GM19025 (cell line): ENCODE results near the gene CRYGB.
"Not testable (repeated sequence)": the region's sequence is repeated elsewhere in the genome, so short reads cannot be mapped to it uniquely, and the experiment has no call there.

Experiments
- ATAC-seq: cut with Tn5 transposase; IDR thresholded peaks from one replicate; pipeline ENCODE4 v1.9.1; 2021; ENCODE audit warnings: mild to moderate bottlenecking, low read depth, moderate library complexity; ENCODE audit not compliant: unreplicated experiment

Gene CRYGB

DNA sequence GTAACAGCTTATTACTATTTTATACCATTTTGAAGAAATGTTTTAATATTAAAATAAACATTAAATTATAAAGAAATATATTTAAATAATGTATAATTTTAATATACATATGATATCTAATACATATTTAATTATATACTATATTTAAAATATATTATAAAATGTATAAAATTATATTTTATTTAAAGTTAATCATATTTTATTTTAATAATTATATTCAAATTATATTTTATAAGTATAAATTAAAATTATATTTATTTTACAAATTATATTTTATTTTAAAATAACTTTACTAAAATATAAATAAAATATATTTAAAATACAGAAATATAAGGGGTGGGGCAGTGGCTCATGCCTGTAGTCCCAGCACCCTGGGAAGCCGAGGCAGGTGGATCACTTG is 23.7 kb downstream of the CRYGB start:
- ATAC-seq, result no peak

DNA sequence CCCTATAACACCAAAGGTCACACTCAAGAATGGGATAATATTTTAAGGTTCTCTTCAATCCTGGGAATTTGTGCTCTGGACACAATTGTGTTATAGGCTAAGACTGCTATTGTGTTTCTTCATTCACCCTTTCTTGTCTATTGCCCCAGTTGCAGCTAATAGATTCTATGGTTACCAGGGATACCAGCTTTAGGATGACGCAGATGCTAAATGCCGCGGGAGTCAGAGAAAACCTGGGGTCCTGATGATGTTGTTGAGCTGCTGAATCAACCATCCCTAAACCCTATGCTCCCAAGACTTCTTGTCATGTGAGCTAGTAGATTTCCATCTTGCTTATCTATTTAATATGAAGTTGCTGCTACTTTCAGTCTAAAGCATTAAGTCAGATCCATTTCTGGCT is 27.0 kb downstream of the CRYGB start:
- no peak for ATAC-seq

GRCh38 chr2:208117390-208117789 is 28.6 kb downstream of the CRYGB start:
- ATAC-seq, result not testable (repeated sequence)

- ATAC-seq, result no peak
These were observed 33.0 kb downstream of the CRYGB start for GRCh38 chr2:208112969-208113368.

- ATAC-seq, result not testable (repeated sequence)
These were observed 33.6 kb downstream of the CRYGB start for GRCh38 chr2:208112273-208112745.

DNA sequence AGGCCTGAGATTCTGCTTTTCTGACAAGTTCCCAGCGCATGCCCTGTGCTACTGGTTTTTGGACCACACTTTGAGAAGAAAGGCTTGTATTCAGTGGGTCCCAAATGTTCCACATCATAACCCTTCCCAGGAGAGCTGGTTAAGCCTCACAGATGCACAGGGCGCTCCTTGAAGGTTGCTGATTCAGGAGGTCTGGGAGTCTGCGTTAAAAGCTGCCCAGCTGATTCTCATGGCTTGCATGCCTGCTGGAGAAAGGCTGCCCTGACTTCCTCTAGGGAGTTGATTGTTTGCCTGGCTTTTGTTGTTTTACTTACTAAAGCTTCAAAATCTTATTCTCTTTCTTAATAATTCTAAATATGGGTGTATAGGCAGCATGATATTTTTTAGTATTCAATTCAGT is 42.3 kb downstream of the CRYGB start:
- ATAC-seq, result no peak

GRCh38 chr2:208101716-208102631 is 44.0 kb downstream of the CRYGB start:
- no peak for ATAC-seq

DNA sequence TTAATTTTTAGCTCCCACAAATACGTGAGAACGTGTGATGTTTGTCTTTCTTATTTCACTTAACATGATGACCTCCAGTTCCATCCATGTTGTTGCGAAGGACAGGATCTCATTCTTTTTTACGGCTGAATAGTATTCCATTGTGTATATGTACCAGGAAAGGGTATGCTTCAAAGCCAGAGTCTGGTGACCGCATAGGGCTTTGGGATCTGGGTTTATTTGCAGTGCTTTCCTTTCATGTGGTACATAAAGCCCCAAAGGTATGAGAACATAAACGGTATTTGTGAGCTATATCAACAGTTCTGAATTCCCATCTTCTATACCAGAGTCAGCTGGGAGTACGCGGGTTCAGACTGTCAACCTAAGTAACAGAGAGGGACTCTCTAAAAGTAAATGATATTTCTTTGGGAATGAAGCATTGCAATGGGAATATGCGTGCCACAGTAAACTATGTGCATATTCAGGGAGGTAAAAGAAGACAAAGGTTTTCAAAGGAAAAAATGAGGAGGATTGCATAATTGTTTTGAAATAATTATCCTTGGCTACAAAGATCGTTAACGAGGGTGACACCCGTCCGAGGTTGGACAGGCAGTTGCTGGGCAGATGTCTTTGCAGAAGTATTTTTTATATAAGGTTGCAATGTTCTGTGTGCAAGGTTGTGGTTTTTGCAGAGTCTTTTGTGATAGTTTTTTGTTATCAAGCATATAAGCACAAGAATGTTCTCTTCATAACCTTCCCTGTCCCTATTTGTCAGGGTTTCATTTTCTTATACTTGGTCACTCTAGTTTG is 46.1 kb downstream of the CRYGB start:
- no peak for ATAC-seq

DNA sequence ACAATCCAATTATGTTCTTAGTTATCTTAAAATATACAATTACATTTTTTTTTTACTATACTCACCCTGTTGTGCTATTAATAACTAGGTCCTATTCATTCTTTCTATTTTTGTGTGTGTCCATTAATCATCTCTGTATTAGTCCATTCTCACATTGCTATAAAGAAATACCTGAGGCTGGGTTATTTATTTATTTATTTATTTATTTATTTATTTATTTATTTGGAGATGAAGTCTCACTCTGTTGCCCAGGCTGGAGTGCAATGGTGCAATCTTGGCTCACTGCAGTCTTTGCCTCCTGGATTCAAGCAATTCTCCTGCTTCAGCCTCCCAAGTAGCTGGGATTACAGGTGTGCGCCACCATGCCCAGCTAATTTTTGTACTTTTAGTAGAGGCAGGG is 47.3 kb downstream of the CRYGB start:
- ATAC-seq, result not testable (repeated sequence)

GRCh38 chr2:208098267-208098666 is 47.7 kb downstream of the CRYGB start:
- ATAC-seq, result no peak

DNA sequence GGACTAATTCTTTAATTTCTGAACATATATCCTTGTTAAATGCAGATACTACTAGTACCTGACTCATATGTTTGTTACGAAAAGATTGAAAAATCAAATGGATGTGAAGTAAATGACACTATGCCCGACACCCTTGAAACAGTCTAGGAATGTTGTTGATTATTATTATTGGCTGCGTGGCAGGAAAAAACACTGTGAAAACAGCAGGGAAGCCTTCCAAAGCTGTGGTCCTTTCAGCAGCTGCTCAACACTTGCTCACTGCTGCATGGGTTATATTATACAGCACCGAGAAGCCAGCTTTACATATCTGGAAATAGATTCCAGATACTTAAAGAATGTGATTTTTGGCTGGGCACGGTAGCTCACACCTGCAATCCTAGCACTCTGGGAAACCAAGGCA is 48.2 kb downstream of the CRYGB start:
- no peak for ATAC-seq

GRCh38 chr2:208097313-208097712 is 48.6 kb downstream of the CRYGB start:
- ATAC-seq, result no peak

DNA sequence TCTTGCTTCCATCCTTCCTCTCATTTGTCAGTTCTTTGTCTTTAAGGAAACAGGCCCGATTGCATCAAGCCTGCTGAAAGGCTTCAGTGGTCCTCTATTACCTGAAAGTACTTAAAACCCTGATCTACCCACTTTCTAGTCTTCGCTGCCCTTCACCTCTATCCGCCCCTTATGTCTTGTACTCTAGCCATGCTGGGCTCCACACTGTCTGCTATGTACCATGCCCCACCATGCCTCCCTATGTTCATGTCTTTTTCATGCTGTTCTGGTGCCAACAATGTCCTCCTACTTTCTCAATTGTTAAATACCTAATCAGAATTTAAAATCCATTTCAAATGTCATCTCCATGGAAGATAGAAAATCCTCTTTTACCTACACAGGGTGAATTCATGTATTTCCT is 49.9 kb downstream of the CRYGB start:
- ATAC-seq, result no peak

DNA sequence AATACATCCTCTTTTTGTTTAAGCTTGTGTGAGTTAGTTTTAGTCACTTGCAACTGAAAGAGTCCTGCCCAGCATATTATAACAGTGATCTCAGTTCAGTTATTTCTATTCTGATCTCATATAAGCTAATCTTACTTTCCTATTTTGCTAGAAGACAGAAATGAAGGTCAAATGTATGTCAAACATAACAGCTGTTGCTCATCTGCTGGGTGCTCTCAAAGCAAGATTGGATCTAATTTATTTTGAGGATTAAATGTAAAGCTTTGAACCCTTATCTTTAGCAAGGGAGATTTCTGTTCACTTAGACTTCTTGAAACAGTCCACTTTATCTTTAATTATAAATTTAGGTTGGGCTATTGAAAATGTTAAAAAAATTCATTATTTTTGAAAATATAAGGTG is 52.8 kb downstream of the CRYGB start:
- no peak for ATAC-seq
